Measurements from ENCODE around the gene CXCL12.

DNA sequence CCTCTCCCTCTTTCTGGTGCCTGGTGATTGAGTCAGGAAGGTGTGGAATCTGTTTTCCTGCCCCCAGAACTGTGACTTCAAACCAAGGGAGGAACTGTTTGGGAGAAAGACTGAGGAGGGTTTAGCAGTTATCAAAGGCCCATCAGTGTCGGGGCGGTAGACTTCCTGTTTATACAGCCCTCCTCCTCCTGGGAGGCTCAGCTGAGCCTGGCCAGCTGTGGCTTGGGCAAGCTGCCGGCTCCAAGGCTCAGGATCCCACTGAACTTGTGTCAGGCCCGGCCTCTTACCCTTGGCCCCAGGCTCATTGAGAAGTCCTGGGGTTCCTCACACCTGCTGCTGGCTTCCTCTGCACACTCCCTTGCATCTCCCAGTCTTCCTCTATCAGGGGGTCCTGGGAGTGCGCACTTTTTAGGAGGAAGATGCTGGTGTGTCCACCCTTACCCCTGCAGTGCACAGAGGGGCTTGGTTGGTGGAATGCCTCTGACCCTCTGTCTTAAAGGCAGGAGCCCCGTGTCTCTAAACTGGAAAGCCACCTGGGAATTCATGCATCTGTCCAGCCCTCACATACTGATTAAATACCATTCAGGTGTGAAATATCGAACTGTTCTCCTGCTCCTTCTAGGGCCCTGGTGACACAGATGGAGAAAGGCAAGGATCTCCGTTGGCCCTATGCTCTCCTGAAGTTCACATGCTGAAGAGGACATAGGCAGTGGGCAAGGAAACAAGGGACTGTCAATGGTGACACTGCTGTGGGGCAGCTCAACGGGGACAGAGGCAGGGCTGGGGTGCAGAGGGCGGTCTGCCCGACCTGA, 32.4 kb downstream of the CXCL12 start:
- no peak for TF ChIP-seq NFIC (IDR thresholded peaks at IDR 0.05)
- TF ChIP-seq EP300 (IDR thresholded peaks at IDR 0.05; ENCODE audit: borderline replicate concordance), result no peak
- TF ChIP-seq, protein P1, sequence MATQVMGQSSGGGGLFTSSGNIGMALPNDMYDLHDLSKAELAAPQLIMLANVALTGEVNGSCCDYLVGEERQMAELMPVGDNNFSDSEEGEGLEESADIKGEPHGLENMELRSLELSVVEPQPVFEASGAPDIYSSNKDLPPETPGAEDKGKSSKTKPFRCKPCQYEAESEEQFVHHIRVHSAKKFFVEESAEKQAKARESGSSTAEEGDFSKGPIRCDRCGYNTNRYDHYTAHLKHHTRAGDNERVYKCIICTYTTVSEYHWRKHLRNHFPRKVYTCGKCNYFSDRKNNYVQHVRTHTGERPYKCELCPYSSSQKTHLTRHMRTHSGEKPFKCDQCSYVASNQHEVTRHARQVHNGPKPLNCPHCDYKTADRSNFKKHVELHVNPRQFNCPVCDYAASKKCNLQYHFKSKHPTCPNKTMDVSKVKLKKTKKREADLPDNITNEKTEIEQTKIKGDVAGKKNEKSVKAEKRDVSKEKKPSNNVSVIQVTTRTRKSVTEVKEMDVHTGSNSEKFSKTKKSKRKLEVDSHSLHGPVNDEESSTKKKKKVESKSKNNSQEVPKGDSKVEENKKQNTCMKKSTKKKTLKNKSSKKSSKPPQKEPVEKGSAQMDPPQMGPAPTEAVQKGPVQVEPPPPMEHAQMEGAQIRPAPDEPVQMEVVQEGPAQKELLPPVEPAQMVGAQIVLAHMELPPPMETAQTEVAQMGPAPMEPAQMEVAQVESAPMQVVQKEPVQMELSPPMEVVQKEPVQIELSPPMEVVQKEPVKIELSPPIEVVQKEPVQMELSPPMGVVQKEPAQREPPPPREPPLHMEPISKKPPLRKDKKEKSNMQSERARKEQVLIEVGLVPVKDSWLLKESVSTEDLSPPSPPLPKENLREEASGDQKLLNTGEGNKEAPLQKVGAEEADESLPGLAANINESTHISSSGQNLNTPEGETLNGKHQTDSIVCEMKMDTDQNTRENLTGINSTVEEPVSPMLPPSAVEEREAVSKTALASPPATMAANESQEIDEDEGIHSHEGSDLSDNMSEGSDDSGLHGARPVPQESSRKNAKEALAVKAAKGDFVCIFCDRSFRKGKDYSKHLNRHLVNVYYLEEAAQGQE (IDR thresholded peaks at IDR 0.05; ENCODE audit: low read depth), result no peak
- TF ChIP-seq YY1 (IDR thresholded peaks at IDR 0.05; ENCODE audit: low read depth), result no peak
- no peak for TF ChIP-seq EGR1 (IDR thresholded peaks at IDR 0.05)
- no peak for TF ChIP-seq ZBTB7A (IDR thresholded peaks at IDR 0.05; ENCODE audit: low read depth)
- no peak for TF ChIP-seq CEBPB (IDR thresholded peaks at IDR 0.05)
- no peak for TF ChIP-seq CREB1 (IDR thresholded peaks at IDR 0.05; ENCODE audit: low read depth)
- TF ChIP-seq, protein P2, sequence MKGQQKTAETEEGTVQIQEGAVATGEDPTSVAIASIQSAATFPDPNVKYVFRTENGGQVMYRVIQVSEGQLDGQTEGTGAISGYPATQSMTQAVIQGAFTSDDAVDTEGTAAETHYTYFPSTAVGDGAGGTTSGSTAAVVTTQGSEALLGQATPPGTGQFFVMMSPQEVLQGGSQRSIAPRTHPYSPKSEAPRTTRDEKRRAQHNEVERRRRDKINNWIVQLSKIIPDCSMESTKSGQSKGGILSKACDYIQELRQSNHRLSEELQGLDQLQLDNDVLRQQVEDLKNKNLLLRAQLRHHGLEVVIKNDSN (IDR thresholded peaks at IDR 0.05), result no peak
- TF ChIP-seq, protein P3, sequence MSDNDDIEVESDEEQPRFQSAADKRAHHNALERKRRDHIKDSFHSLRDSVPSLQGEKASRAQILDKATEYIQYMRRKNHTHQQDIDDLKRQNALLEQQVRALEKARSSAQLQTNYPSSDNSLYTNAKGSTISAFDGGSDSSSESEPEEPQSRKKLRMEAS (IDR thresholded peaks at IDR 0.05), result no peak
- TF ChIP-seq TAF1 (IDR thresholded peaks at IDR 0.05; ENCODE audit: low read depth), result no peak
- no peak for TF ChIP-seq RAD21 (IDR thresholded peaks at IDR 0.05; ENCODE audit: low read depth)
